ENCODE data around the gene SENP3. TPM values are rescaled to one million over a fixed set of nuclear protein-coding genes. Genes with fewer than 3 reads are reported as not detected.

SENP3 gene
- total RNA-seq, 3 donors from 2014 or later (not counting 1 experiment from before 2014, with no cell fraction given), result 36.9 to 42.3 (median 39.1) TPM

- H3K27ac ChIP-seq (ENCODE audit: low read length), result no peak overlapping the region
- DNase-seq (no peak), ATAC-seq (no peak)
- Mint-ChIP-seq H3K4me3 (no peak overlapping the region), H3K27ac (no peak overlapping the region), H3K36me3 (no peaks in the 10 kb centered on the region), H3K9me3 (no peaks in the 10 kb centered on the region), H3K27me3 (ENCODE audit: low read depth in 2 of 2) (no peaks in the 10 kb centered on the region), H3K4me1 (peaks cover 5 to 12% of the 10 kb centered on the region in 2 donors)
- H3K4me1 ChIP-seq (ENCODE audit: control insufficient read depth, insufficient read depth, low read length), result peaks cover 12% of the 10 kb centered on the region
- WGBS (ENCODE audit: insufficient coverage), result 84% methylated on average over 4 of the region's 5 CpGs
- no peaks in the 10 kb centered on the region for H3K36me3 ChIP-seq (ENCODE audit: control insufficient read depth, insufficient read depth, low read length)
- no peak overlapping the region for H3K4me3 ChIP-seq (ENCODE audit: low read length)
- TF ChIP-seq, protein P1, sequence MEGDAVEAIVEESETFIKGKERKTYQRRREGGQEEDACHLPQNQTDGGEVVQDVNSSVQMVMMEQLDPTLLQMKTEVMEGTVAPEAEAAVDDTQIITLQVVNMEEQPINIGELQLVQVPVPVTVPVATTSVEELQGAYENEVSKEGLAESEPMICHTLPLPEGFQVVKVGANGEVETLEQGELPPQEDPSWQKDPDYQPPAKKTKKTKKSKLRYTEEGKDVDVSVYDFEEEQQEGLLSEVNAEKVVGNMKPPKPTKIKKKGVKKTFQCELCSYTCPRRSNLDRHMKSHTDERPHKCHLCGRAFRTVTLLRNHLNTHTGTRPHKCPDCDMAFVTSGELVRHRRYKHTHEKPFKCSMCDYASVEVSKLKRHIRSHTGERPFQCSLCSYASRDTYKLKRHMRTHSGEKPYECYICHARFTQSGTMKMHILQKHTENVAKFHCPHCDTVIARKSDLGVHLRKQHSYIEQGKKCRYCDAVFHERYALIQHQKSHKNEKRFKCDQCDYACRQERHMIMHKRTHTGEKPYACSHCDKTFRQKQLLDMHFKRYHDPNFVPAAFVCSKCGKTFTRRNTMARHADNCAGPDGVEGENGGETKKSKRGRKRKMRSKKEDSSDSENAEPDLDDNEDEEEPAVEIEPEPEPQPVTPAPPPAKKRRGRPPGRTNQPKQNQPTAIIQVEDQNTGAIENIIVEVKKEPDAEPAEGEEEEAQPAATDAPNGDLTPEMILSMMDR (IDR thresholded peaks at IDR 0.05), result no peak
- H3K27me3 ChIP-seq (ENCODE audit: control insufficient read depth, insufficient read depth, low read length), result no peaks in the 10 kb centered on the region
- H3K9me3 ChIP-seq (ENCODE audit: control insufficient read depth, insufficient read depth, low read length), result no peaks in the 10 kb centered on the region
- intact Hi-C loops (cut with micrococcal nuclease), result no loop called here
These were observed 56.9 kb downstream of the SENP3 start for GRCh38 chr17:7618608-7619007.

- H3K4me1 ChIP-seq (ENCODE audit: control insufficient read depth, insufficient read depth, low read length), result no peaks in the 10 kb centered on the region
- H3K27me3 ChIP-seq (ENCODE audit: control insufficient read depth, insufficient read depth, low read length), result no peaks in the 10 kb centered on the region
- Mint-ChIP-seq H3K27ac (no peak overlapping the region), H3K4me1 (no peaks in the 10 kb centered on the region), H3K9me3 (no peaks in the 10 kb centered on the region), H3K36me3 (no peaks in the 10 kb centered on the region), H3K4me3 (no peak overlapping the region), H3K27me3 (ENCODE audit: low read depth in 2 of 2) (no peaks in the 10 kb centered on the region)
- WGBS (ENCODE audit: insufficient coverage), result 94% methylated on average over 8 of the region's 8 CpGs
- ATAC-seq, result no peak
- H3K27ac ChIP-seq (ENCODE audit: low read length), result no peak overlapping the region
- intact Hi-C loops (cut with micrococcal nuclease), result no loop called here
- no peaks in the 10 kb centered on the region for H3K36me3 ChIP-seq (ENCODE audit: control insufficient read depth, insufficient read depth, low read length)
- no peak for DNase-seq
- H3K4me3 ChIP-seq (ENCODE audit: low read length), result no peak overlapping the region
- no peaks in the 10 kb centered on the region for H3K9me3 ChIP-seq (ENCODE audit: control insufficient read depth, insufficient read depth, low read length)
- TF ChIP-seq, protein P1 (IDR thresholded peaks at IDR 0.05), result no peak
These were observed 59.1 kb downstream of the SENP3 start for GRCh38 chr17:7620835-7621234.

Other genes with a start within 250 kb of the SENP3 start
- gene GPS2, start 246.6 kb upstream of the SENP3 start, total RNA-seq, result 100 to 1,000 TPM; 132 to 146 (median 133) TPM
- gene NEURL4, start 232.6 kb upstream of the SENP3 start, total RNA-seq, result 10 to 100 TPM; 48.9 to 57.9 (median 51.4) TPM
- 100 to 1,000 TPM; 526 to 590 (median 540) TPM for gene ACAP1, start 225.4 kb upstream of the SENP3 start, total RNA-seq
- 1 to 10 TPM; 5.6 to 9.7 (median 8.3) TPM for gene KCTD11, start 209.8 kb upstream of the SENP3 start, total RNA-seq
- not detected for gene TMEM95, start 206.8 kb upstream of the SENP3 start, total RNA-seq
- 1 to 10 TPM in 1 of 3 donors, under 1 TPM in 2; 0.18 to 1.7 (median 0.73) TPM for gene TNK1, start 180.8 kb upstream of the SENP3 start, total RNA-seq
- gene PLSCR3, start 167.4 kb upstream of the SENP3 start, total RNA-seq, result 10 to 100 TPM; 38.2 to 57.8 (median 47.0) TPM
- 10 to 100 TPM; 31.8 to 35.9 (median 34.2) TPM for gene TMEM256, start 157.8 kb upstream of the SENP3 start, total RNA-seq
- gene NLGN2, start 154.1 kb upstream of the SENP3 start, total RNA-seq, result 1 to 10 TPM; 2.8 to 3.4 (median 3.1) TPM
- gene SPEM1, start 141.6 kb upstream of the SENP3 start, total RNA-seq, result not detected
- not detected for gene SPEM2, start 136.3 kb upstream of the SENP3 start, total RNA-seq
- gene SPEM3, start 133.1 kb upstream of the SENP3 start, total RNA-seq, result not detected
- gene TMEM102, start 126.5 kb upstream of the SENP3 start, total RNA-seq, result 1 to 10 TPM; 5.1 to 8.6 (median 7.0) TPM
- gene FGF11, start 122.4 kb upstream of the SENP3 start, total RNA-seq, result 1 to 10 TPM; 1.2 to 4.2 (median 1.9) TPM
- 10 to 100 TPM in 2 of 3 donors, 1 to 10 TPM in 1; 9.8 to 10.4 (median 10.2) TPM for gene CHRNB1, start 116.9 kb upstream of the SENP3 start, total RNA-seq
- 10 to 100 TPM; 64.0 to 72.5 (median 68.4) TPM for gene ZBTB4, start 82.3 kb upstream of the SENP3 start, total RNA-seq
- not detected for gene SLC35G6, start 80.5 kb upstream of the SENP3 start, total RNA-seq
- 100 to 1,000 TPM; 515 to 879 (median 524) TPM for gene POLR2A, start 77.6 kb upstream of the SENP3 start, total RNA-seq
- gene TNFSF12, start 12.9 kb upstream of the SENP3 start, total RNA-seq, result 10 to 100 TPM; 49.1 to 62.6 (median 60.3) TPM
- gene TNFSF13, start 3.2 kb upstream of the SENP3 start, total RNA-seq, result 10 to 100 TPM in 1 of 3 donors, 1 to 10 TPM in 2; 2.7 to 11.1 (median 2.7) TPM
- 10 to 100 TPM in 2 of 3 donors, 1 to 10 TPM in 1; 1.4 to 24.7 (median 13.0) TPM for gene CD68, start 17.7 kb downstream of the SENP3 start, total RNA-seq
- gene MPDU1, start 21.9 kb downstream of the SENP3 start, total RNA-seq, result 10 to 100 TPM; 26.3 to 29.2 (median 27.1) TPM
- gene SOX15, start 28.2 kb downstream of the SENP3 start, total RNA-seq, result under 1 TPM in 1 of 3 donors, not detected in 2; 0.27 TPM
- gene FXR2, start 53.0 kb downstream of the SENP3 start, total RNA-seq, result 10 to 100 TPM; 23.7 to 40.2 (median 29.5) TPM
- 10 to 100 TPM; 63.0 to 71.6 (median 70.1) TPM for gene SAT2, start 65.9 kb downstream of the SENP3 start, total RNA-seq
- not detected for gene SHBG, start 68.2 kb downstream of the SENP3 start, total RNA-seq
- under 1 TPM in 2 of 3 donors, not detected in 1; 0.18 to 0.19 TPM for gene ATP1B2, start 89.0 kb downstream of the SENP3 start, total RNA-seq
- 10 to 100 TPM; 56.5 to 65.5 (median 62.0) TPM for gene TP53, start 125.6 kb downstream of the SENP3 start, total RNA-seq
- 10 to 100 TPM in 2 of 3 donors, 1 to 10 TPM in 1; 9.9 to 12.8 (median 12.0) TPM for gene WRAP53, start 126.6 kb downstream of the SENP3 start, total RNA-seq
- not detected for gene EFNB3, start 143.3 kb downstream of the SENP3 start, total RNA-seq
- under 1 TPM in 2 of 3 donors, not detected in 1; 0.05 to 0.07 TPM for gene DNAH2, start 155.8 kb downstream of the SENP3 start, total RNA-seq